ENCODE measurements around the gene DDR2.

- TF ChIP-seq CTCF (conservative IDR thresholded peaks at IDR 0.05; ENCODE audit: low read length) (no peak), EZH2phosphoT487 (IDR thresholded peaks at IDR 0.05; ENCODE audit: borderline replicate concordance, low read depth, low read length) (no peak)
Observed at GRCh38 chr1:162587761-162588260, 44.5 kb upstream of the DDR2 start.

Measured in OCI-LY7 (cell line).